ENCODE measurements around the gene TCAP.

Gene TCAP

DNA sequence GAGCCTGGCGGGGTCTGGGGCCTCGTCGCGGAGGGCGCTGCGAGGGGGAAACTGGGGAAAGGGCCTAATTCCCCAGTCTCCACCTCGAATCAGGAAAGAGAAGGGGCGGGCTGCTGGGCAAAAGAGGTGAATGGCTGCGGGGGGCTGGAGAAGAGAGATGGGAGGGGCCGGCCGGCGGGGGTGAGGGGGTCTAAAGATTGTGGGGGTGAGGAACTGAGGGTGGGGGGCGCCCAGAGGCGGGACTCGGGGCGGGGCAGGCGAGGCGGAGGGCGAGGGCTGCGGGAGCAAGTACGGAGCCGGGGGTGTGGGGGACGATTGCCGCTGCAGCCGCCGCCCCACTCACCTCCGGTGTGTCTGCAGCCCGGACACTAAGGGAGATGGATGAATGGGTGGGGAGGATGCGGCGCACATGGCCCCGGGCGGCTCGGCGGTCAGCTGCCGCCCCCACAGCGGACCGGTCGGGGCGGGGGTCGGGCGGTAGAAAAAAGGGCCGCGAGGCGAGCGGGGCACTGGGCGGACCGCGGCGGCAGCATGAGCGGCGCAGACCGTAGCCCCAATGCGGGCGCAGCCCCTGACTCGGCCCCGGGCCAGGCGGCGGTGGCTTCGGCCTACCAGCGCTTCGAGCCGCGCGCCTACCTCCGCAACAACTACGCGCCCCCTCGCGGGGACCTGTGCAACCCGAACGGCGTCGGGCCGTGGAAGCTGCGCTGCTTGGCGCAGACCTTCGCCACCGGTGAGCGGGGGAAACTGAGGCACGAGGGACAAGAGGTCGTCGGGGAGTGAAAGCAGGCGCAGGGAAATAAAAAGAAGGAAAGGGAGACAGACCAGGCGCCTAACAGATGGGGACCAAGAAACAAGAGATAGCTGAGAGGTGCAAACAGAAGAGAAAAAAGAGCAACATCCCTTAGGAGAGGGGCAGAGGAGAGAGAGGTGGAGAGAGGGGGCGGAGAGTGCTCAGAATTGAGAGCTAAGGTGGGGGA, 3.1 kb downstream of the TCAP start, which contains the start of gene PNMT:
Gene PNMT, plus strand, starts transcription at position 509 of the 980 bp plus-strand sequence. Its CDS starts 23 bp downstream, at position 532.
- peak; percentile 71 for DNase-seq

DNA sequence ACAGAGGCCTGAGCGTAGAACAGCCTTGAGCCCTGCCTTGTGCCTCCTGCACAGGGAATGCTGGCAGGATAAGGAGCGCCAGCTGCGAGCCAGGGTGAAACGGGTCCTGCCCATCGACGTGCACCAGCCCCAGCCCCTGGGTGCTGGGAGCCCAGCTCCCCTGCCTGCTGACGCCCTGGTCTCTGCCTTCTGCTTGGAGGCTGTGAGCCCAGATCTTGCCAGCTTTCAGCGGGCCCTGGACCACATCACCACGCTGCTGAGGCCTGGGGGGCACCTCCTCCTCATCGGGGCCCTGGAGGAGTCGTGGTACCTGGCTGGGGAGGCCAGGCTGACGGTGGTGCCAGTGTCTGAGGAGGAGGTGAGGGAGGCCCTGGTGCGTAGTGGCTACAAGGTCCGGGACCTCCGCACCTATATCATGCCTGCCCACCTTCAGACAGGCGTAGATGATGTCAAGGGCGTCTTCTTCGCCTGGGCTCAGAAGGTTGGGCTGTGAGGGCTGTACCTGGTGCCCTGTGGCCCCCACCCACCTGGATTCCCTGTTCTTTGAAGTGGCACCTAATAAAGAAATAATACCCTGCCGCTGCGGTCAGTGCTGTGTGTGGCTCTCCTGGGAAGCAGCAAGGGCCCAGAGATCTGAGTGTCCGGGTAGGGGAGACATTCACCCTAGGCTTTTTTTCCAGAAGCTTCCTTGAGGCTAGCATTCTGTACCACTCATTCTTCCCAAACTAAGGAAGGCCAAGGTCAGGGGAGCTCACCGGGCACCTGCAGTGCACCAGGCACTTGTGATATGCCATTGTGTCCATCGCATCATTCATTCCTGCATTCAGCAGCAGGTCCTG, 5.0 kb downstream of the TCAP start:
- DNase-seq = no peak

DNA sequence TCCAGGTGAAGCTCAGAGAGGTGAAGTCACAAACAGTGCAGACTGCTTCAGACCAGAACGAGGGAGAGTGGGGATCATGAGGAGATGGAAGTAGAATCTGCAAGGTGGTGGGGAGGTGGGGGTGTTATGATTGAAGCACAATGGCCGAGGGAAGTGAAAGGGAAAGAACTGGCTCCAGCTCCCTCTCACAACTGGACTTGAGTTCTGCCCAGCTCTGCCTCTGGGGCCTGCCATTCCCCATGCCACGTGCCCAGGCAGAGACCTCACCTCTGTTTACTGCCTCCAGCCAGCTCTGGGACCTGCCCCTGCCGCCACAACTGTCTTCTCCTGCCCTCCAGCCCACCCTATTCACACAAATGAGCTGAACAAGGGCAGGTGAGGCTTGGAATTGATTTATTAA, 5.6 kb downstream of the TCAP start:
- DNase-seq = no peak

GRCh38 chr17:39671651-39672521, 6.7 kb downstream of the TCAP start:
- DNase-seq = no peak

DNA sequence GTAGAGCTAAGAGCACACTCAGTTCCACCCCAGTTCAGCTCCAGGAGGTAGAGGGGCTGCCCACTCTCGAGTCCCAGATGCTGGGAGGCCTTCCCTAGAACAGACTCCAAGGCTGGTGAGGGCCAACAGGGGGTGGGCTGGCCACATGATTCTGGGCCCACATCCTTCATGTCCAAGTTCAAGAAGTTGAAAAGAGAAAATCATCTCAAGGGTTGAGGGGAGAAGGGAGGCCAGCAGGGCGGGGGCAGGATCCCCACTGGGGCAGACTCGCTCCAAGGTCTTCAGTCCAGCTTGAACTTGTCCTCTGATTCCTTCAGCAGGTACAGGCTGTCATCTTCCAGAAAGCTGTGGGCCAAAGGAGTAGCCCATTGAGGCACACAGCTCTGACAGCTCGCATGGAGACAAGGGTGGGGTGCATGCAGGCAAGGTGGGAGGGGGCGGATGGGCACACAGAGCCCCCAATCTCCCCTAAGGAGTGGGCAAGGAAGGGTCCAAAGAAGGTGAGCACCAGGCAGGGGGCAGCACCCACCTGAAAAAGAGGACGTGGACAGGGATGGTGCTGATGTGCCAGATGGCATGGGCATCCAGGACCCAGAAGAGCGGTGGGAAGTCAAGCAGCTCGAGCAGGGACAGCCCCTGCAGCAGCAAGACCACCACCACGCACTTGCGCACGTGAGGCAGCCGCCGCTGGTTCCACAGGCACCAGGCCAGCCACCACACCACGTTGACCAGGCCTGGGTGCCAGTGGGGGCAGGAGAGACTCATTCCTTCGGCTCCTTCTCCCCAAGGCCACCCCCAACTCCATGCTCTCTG, 7.6 kb downstream of the TCAP start:
- DNase-seq = no peak

DNA sequence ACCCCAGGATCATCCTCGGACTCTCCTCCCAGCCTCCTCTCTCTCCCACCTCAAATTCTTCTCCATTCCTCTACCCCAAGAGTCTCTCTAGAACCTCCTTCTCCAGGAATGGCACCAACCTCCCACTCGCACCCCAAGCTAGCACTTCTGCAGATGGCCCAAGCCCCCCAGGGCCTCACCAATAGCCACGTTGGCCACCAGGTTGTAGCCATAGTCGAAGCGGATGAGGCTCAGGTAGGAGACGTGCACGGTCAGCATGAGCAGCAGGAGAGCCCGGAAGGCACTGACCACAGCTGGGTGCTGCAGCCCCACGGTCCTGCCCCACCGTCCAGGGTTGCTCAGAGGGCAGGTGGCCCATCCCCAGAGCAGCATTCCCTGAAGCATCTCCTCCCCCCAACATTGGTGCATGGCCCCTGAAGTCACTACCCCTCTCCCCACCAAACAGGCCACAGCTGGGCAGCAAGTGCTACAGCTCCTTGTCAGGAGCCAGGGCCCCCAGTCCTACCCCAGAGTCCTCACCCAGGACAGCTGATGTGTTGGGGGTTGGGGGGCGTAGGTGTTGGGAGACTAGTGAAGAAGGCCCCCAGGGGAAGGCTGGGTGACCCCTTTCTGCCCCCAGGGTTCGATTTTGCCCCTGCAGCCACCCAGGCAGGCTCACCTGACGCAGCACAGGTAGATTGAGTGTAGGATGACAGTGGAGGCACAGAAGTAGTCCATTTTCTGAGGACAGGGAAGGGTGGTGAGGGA, 8.4 kb downstream of the TCAP start:
- no peak for DNase-seq

DNA sequence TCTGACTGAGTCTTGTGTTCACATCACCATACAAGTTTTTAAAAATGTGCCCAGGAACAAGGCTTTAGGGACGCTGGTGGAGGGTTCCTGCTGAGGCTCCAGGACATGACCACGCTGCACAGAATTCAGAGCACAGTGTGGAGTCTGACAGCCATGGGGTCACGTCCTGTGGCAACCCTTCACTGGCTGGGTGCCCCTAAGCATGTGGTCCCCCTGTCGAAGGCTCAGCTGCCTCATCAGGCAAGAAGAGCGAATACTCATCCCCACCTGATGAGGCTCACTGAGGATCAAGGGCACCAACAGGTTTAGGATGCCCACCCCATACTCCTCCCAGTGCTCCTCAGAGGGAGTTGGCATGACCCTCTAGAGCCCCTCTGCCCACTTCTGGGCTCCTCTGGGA, 9.0 kb downstream of the TCAP start:
- no peak for DNase-seq

DNA sequence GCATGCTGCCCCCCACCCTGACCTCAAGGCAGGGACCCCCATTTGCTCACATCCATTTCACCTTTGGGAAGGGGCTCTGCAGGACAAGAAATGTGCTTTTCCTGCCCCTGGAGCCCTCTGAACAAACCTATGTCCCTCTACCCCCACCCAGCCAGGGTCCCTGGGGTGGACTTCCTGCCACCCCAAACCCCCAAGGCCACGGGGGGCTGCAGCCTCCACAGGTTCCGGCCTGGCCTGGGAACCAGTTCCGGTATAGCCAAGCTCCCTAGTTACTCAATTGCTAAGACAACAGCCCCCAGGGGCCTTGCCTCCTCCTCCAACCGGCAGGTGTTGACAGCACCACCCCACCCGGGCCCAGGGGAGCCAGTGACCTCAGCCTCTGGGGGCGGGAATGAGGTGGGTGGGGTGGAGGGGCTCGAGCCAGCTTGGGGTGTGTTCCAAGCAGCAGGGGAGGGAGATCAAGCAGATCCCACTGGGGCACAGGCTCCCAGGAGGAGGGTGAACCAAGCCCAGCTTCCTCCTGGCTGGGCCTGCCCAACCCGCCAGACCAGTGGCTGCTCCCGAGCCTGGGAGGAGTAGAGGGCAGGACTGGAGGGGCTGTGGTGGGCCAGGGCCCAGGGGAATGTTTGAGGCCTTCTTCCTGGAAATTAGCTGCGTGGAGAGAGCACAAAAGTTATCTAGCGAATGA, 9.7 kb downstream of the TCAP start:
- no peak for DNase-seq

- no peak for DNase-seq
Observed at GRCh38 chr17:39675390-39676082, 10.4 kb downstream of the TCAP start.

- no peak for DNase-seq
Observed at GRCh38 chr17:39676198-39676819, 11.2 kb downstream of the TCAP start.

GRCh38 chr17:39677072-39677471, 11.9 kb downstream of the TCAP start:
- no peak for DNase-seq

GRCh38 chr17:39677542-39678339, 12.6 kb downstream of the TCAP start:
- no peak for DNase-seq

DNA sequence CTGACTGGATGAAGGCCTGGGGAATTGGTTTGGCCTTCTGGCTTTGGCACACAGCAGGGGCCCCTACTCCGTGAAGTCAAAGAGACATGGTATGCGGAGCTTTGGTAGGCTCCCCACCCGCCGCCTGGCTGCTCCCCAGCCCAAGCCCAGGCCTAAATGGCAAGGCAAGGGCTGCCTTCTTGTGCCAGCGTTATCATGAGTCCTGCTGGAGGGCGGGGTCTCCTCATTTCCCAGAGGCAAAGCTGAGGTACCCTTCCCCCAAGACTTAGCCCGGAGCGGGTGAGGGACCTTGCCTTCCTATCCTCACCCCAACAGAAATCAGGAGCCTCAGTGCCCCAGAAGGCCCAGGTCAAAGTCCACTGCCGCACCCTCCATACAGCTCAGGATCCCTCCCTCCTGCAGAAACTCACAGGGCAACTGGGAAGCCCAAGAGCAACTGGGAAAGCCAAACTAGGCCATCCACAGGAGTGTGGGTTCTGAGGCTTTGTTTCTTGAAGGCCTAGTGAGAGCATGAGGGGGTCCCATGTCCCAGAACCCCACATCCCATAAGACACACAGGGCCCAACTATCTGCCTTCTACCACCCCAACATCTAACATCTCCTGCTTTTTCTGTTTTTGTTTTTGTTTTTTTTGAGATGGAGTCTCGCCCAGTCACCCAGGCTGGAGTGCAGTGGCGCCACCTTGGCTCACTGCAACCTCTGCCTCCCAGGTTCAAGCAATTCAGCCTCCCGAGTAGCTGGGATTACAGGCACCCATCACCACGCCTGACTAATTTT, 13.4 kb downstream of the TCAP start:
- DNase-seq = no peak

GRCh38 chr17:39679521-39680192, 14.5 kb downstream of the TCAP start:
- DNase-seq = no peak

- DNase-seq = no peak
Observed at GRCh38 chr17:39683295-39683939, 18.3 kb downstream of the TCAP start.

All from activated CD4-positive, CD25-positive, alpha-beta regulatory T cell treated with anti-CD3 and anti-CD28 coated beads, Interleukin-2, amount 50 U/mL, for 72 hours (primary cell).